H9 (cell line): Measurements from ENCODE around the gene ASH1L. TPM values are rescaled to one million over a fixed set of nuclear protein-coding genes. Genes with fewer than 3 reads are reported as not detected.

Experiments used
- DNase-seq: peaks from one replicate; pipeline ENCODE4 v3.0.0-alpha.2; 2017
- H2AFZ ChIP-seq: one replicate; pipeline ENCODE4 v1.6.1; 2013; ENCODE audit warnings: mild to moderate bottlenecking, low read length, control low read depth, moderate library complexity
- H2AK5ac ChIP-seq: 2 replicates; pipeline ENCODE4 v1.6.1; 2013; ENCODE audit warnings: low read length, control low read depth, mixed read lengths; ENCODE audit not compliant: insufficient read length
- H2BK120ac ChIP-seq: one replicate; pipeline ENCODE4 v1.6.1; 2013; ENCODE audit warnings: low read depth, mild to moderate bottlenecking, low read length, control low read depth, inconsistent platforms; ENCODE audit not compliant: poor library complexity, severe bottlenecking
- H2BK12ac ChIP-seq: 2 replicates; pipeline ENCODE4 v1.6.1; 2013; ENCODE audit warnings: low read length, control low read depth, mixed read lengths, low read depth; ENCODE audit not compliant: insufficient read length
- H2BK15ac ChIP-seq: 2 replicates; pipeline ENCODE4 v1.6.1; 2013; ENCODE audit warnings: low read depth, low read length, control low read depth
- H2BK20ac ChIP-seq: one replicate; pipeline ENCODE4 v1.6.1; 2013; ENCODE audit warnings: low read depth, mild to moderate bottlenecking, low read length, control low read depth, inconsistent platforms; ENCODE audit not compliant: poor library complexity, severe bottlenecking
- H2BK5ac ChIP-seq: 2 replicates; pipeline ENCODE4 v1.6.1; 2013; ENCODE audit warnings: low read length, control low read depth, mixed read lengths; ENCODE audit not compliant: insufficient read length
- H3K14ac ChIP-seq: 2 replicates; pipeline ENCODE4 v1.6.1; 2013; ENCODE audit warnings: low read length, control low read depth; ENCODE audit not compliant: insufficient read depth
- H3K18ac ChIP-seq: 2 replicates; pipeline ENCODE4 v1.6.1; 2013; ENCODE audit warnings: low read depth, mild to moderate bottlenecking, mixed read lengths, low read length, control low read depth; ENCODE audit not compliant: insufficient read length
- H3K23ac ChIP-seq: 2 replicates; pipeline ENCODE4 v1.6.1; 2013; ENCODE audit warnings: low read length, control low read depth, mixed read lengths, low read depth; ENCODE audit not compliant: insufficient read length
- H3K23me2 ChIP-seq: 2 replicates; pipeline ENCODE4 v1.6.1; 2013; ENCODE audit warnings: low read depth, mild to moderate bottlenecking, mixed read lengths, low read length, control low read depth; ENCODE audit not compliant: insufficient read length, poor library complexity, severe bottlenecking
- H3K27ac ChIP-seq: 2 replicates; pipeline ENCODE4 v1.5.1; 2013; ENCODE audit warnings: low read length, control low read depth, mixed read lengths, low read depth; ENCODE audit not compliant: insufficient read length
- H3K27me3 ChIP-seq: 2 replicates; pipeline ENCODE4 v1.6.1; 2013; ENCODE audit warnings: low read length, control low read depth, inconsistent platforms; ENCODE audit not compliant: insufficient read depth
- H3K4ac ChIP-seq: 2 replicates; pipeline ENCODE4 v1.6.1; 2013; ENCODE audit warnings: low read depth, mild to moderate bottlenecking, control low read depth, inconsistent platforms, low read length, moderate library complexity
- H3K4me1 ChIP-seq: 2 replicates; pipeline ENCODE4 v1.6.1; 2013; ENCODE audit warnings: low read length, control low read depth, inconsistent platforms; ENCODE audit not compliant: insufficient read depth
- H3K4me2 ChIP-seq: 2 replicates; pipeline ENCODE4 v1.6.1; 2013; ENCODE audit warnings: low read length, control low read depth, mixed read lengths; ENCODE audit not compliant: insufficient read length, insufficient read depth
- H3K56ac ChIP-seq: 2 replicates; pipeline ENCODE4 v1.6.1; 2013; ENCODE audit warnings: low read depth, mild to moderate bottlenecking, mixed read lengths, low read length, control low read depth; ENCODE audit not compliant: insufficient read length
- H3K79me1 ChIP-seq: 2 replicates; pipeline ENCODE4 v1.6.1; 2013; ENCODE audit warnings: low read depth, mild to moderate bottlenecking, moderate library complexity, low read length, control low read depth, inconsistent platforms; ENCODE audit not compliant: insufficient read depth, poor library complexity, severe bottlenecking
- H3K79me2 ChIP-seq: 2 replicates; pipeline ENCODE4 v1.6.1; 2013; ENCODE audit warnings: low read length, control low read depth, inconsistent platforms; ENCODE audit not compliant: insufficient read depth
- H3K9ac ChIP-seq: 2 replicates; pipeline ENCODE4 v1.6.1; 2013; ENCODE audit warnings: low read length, control low read depth, mixed read lengths; ENCODE audit not compliant: insufficient read length; ENCODE audit errors: extremely low read depth
- H3K9me3 ChIP-seq: one replicate; pipeline ENCODE4 v1.6.1; 2013; ENCODE audit warnings: low read depth, low read length, inconsistent platforms; ENCODE audit not compliant: control insufficient read depth
- H3T11ph ChIP-seq: one replicate; pipeline ENCODE4 v1.6.1; 2013; ENCODE audit warnings: mild to moderate bottlenecking, low read length, control low read depth, inconsistent platforms
- H4K20me1 ChIP-seq: one replicate; pipeline ENCODE4 v1.6.1; 2013; ENCODE audit not compliant: control insufficient read depth, insufficient read length, insufficient read depth
- H4K5ac ChIP-seq: 2 replicates; pipeline ENCODE4 v1.6.1; 2013; ENCODE audit warnings: low read depth, mild to moderate bottlenecking, mixed read lengths, low read length, control low read depth; ENCODE audit not compliant: insufficient read length
- H4K8ac ChIP-seq: replicated peaks from 2 replicates; pipeline ENCODE4 v1.6.1; 2013; ENCODE audit warnings: low read length, control low read depth, mixed read lengths, low read depth; ENCODE audit not compliant: insufficient read length
- H4K91ac ChIP-seq: 2 replicates; pipeline ENCODE4 v1.6.1; 2013; ENCODE audit warnings: low read depth, mild to moderate bottlenecking, moderate library complexity, mixed read lengths, low read length, control low read depth; ENCODE audit not compliant: insufficient read length
- H3K27ac Mint-ChIP-seq, 3 experiments: 2 replicates in 2 of 3; 3 replicates in 1 of 3; pipeline ENCODE4 v1.8.0; 2020 to 2021; ENCODE audit warnings: mixed read lengths in 3 of 3, mild to moderate bottlenecking in 1 of 3, moderate library complexity in 1 of 3
- H3K27me3 Mint-ChIP-seq: 2 replicates; pipeline ENCODE4 v1.8.0; 2021; ENCODE audit warnings: low read depth, mild to moderate bottlenecking, moderate library complexity, mixed read lengths
- H3K36me3 Mint-ChIP-seq, 3 experiments: 2 replicates in 2 of 3; 3 replicates in 1 of 3; pipeline ENCODE4 v1.8.0; 2020 to 2021; ENCODE audit warnings: low read depth in 3 of 3, mixed read lengths in 3 of 3; ENCODE audit not compliant: insufficient read depth in 1 of 3
- H3K4me1 Mint-ChIP-seq, 2 experiments: 2 replicates each; pipeline ENCODE4 v1.8.0; 2020; ENCODE audit warnings: mixed read lengths in 2 of 2
- H3K4me3 Mint-ChIP-seq, 2 experiments: 2 replicates in 1 of 2; 3 replicates in 1 of 2; pipeline ENCODE4 v1.8.0; 2020 to 2021; ENCODE audit warnings: mild to moderate bottlenecking in 2 of 2, mixed read lengths in 2 of 2, moderate library complexity in 1 of 2
- H3K9me3 Mint-ChIP-seq, 2 experiments: 2 replicates in 1 of 2; 3 replicates in 1 of 2; pipeline ENCODE4 v1.8.0; 2020; ENCODE audit warnings: mild to moderate bottlenecking in 2 of 2, mixed read lengths in 2 of 2, moderate library complexity in 1 of 2
- WGBS: extraction: QIAGEN DNeasy Blood & Tissue Kit; methylation state at CpG from one replicate; pipeline ENCODE4 v1.1.7; 2013; ENCODE audit warnings: missing lambda C conversion rate, low lambda C conversion rate, mixed read lengths; ENCODE audit not compliant: insufficient read length; ENCODE audit errors: extremely low coverage; 5-methylcytosine and 5-hydroxymethylcytosine counted together
- total RNA-seq: library from RNA; stranded (reverse); gene quantifications from 2 replicates; pipeline ENCODE4 v1.2.1, GENCODE V29; 2021
- TF ChIP-seq, protein P1 (sequence below): fragments of 200-600 bp; sonication (generic); conservative IDR thresholded peaks from 3 replicates; pipeline ENCODE4 v1.8.0; 2021; ENCODE audit warnings: antibody characterized with exemption, mild to moderate bottlenecking

The ASH1L gene
- total RNA-seq, 1 experiment from 2014 or later = 32.8 TPM

DNA sequence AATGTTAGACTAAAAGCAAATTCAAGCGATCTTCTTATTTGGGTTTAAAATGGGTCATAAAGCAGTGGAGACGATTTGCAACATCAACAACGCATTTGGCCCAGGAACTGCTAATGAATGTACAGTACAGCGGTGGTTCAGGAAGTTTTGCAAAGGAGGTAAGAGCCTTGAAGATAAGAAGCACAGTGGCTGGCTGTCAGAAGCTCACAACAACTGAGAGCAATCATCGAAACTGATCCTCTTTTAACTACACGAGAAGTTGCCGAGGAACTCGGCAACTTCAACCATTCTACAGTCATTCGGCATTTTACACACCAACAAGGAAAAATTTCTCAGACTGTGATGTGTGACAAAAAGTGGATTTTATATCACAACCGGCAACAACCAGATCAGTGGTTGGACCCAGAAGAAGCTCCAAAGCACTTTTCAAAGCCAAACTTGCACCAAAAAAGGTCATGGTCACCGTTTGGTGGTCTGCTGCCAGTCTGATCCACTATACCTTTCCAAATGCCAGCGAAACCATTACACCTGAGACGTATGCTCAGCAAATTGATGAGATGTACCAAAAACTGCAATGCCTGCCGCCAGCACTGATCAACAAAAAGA lies 47.9 kb downstream of the ASH1L start:
- Histone ChIP-seq H3K27me3 (no peaks in the 10 kb centered on the region), H4K8ac (no peak overlapping the region), H3K23ac (no peak overlapping the region), H3K9me3 (no peaks in the 10 kb centered on the region), H2BK120ac (no peak overlapping the region), H3K9ac (no peak overlapping the region), H4K91ac (no peak overlapping the region), H3K79me1 (peaks cover 4% of the 10 kb centered on the region), H3K18ac (no peak overlapping the region), H3K23me2 (no peaks in the 10 kb centered on the region), H2AK5ac (no peak overlapping the region), H3K4me1 (no peaks in the 10 kb centered on the region), H2AFZ (no peak overlapping the region), H3K79me2 (peaks cover 3% of the 10 kb centered on the region; the same call in 1 of the 2 replicates), H2BK15ac (no peak overlapping the region), H3K14ac (no peak overlapping the region), H2BK12ac (no peak overlapping the region), H3K4ac (no peak overlapping the region), H3T11ph (no peak overlapping the region), H4K5ac (no peak overlapping the region), H2BK20ac (no peak overlapping the region), H3K27ac (no peak overlapping the region), H2BK5ac (no peak overlapping the region), H3K56ac (no peak overlapping the region), H4K20me1 (no peaks in the 10 kb centered on the region), H3K4me2 (no peak overlapping the region)
- TF ChIP-seq, protein P1, sequence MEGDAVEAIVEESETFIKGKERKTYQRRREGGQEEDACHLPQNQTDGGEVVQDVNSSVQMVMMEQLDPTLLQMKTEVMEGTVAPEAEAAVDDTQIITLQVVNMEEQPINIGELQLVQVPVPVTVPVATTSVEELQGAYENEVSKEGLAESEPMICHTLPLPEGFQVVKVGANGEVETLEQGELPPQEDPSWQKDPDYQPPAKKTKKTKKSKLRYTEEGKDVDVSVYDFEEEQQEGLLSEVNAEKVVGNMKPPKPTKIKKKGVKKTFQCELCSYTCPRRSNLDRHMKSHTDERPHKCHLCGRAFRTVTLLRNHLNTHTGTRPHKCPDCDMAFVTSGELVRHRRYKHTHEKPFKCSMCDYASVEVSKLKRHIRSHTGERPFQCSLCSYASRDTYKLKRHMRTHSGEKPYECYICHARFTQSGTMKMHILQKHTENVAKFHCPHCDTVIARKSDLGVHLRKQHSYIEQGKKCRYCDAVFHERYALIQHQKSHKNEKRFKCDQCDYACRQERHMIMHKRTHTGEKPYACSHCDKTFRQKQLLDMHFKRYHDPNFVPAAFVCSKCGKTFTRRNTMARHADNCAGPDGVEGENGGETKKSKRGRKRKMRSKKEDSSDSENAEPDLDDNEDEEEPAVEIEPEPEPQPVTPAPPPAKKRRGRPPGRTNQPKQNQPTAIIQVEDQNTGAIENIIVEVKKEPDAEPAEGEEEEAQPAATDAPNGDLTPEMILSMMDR = no peak
- peaks cover 0 to 4% of the 10 kb centered on the region in 2 experiments; a peak in 2 of 4 replicates for H3K4me1 Mint-ChIP-seq
- no peak for DNase-seq
- H3K4me3 Mint-ChIP-seq = no peak overlapping the region
- no peaks in the 10 kb centered on the region for H3K27me3 Mint-ChIP-seq
- peak overlapping the region in 2 of 3 experiments; percentile 2 to 14; a peak in 3 of 7 replicates for H3K27ac Mint-ChIP-seq
- no CpG with 5 or more reads among the region's 14 CpGs for WGBS
- peaks cover 0 to 3% of the 10 kb centered on the region in 2 experiments; a peak in 1 of 5 replicates for H3K9me3 Mint-ChIP-seq
- H3K36me3 Mint-ChIP-seq = peaks cover 8 to 21% (median 18%) of the 10 kb centered on the region in 3 experiments; a peak in 6 of 7 replicates
